Breast epithelium (tissue), 4 donors: Measurements from ENCODE around the gene DNAJC13. TPM values are rescaled to one million over a fixed set of nuclear protein-coding genes. Genes with fewer than 3 reads are reported as not detected.

Experiments used
- DNase-seq, 2 donors: peaks; one replicate each; pipeline ENCODE4 v3.0.0-alpha.2; 2019; ENCODE audit warnings: low spot score in 2 of 2
- H3K27ac ChIP-seq, 2 donors: fragments of 200-600 bp; sonication (generic) in 1 of 2; one replicate each; pipeline ENCODE4 v1.5.1; 2016 to 2019; ENCODE audit warnings: mild to moderate bottlenecking in 1 of 2
- H3K27me3 ChIP-seq, 2 donors: fragments of 200-600 bp; sonication (generic) in 1 of 2; one replicate each; pipeline versions ENCODE4 v1.5.1 to v1.6.0; 2017 to 2019; ENCODE audit warnings: control low read depth in 1 of 2, mild to moderate bottlenecking in 1 of 2
- H3K36me3 ChIP-seq: fragments of 200-600 bp; one replicate; pipeline ENCODE4 v1.5.1; 2019
- H3K4me1 ChIP-seq, 2 donors: fragments of 200-600 bp; sonication (generic); one replicate each; pipeline ENCODE4 v1.5.1; 2016 to 2019; ENCODE audit warnings: control low read depth in 1 of 2
- H3K4me3 ChIP-seq, 3 donors: fragments of 200-600 bp; sonication (generic); 1 replicate in 2 of 3; 2 replicates in 1 of 3; pipeline ENCODE4 v1.5.1; 2016 to 2019; ENCODE audit warnings: mild to moderate bottlenecking in 3 of 3, moderate library complexity in 2 of 3
- H3K9me3 ChIP-seq, 2 donors: fragments of 200-600 bp; sonication (generic) in 1 of 2; one replicate each; pipeline ENCODE4 v1.5.1; 2016 to 2019; ENCODE audit warnings: control low read depth in 1 of 2
- CTCF ChIP-seq, 3 donors: fragments of 450-650 bp; IDR thresholded peaks; one replicate each; pipeline ENCODE4 v1.5.1; 2016 to 2017; ENCODE audit warnings: antibody characterized with exemption in 3 of 3, mild to moderate bottlenecking in 3 of 3, moderate library complexity in 3 of 3
- POLR2A ChIP-seq: fragments of 450-650 bp; IDR thresholded peaks from one replicate; pipeline ENCODE4 v1.6.1; 2016; ENCODE audit warnings: antibody characterized with exemption, mild to moderate bottlenecking, moderate library complexity
- POLR2AphosphoS5 ChIP-seq, 3 donors: sonication (generic); formaldehyde crosslinking; IDR thresholded peaks; one replicate each; pipeline ENCODE4 v1.6.1; 2017; ENCODE audit warnings: antibody characterized with exemption in 3 of 3
- intact Hi-C: fragments of 100-400 bp; cut with DNase I; formaldehyde crosslinking; loops from one replicate; pipeline ENCODE4 v1.15.1; 2023; ENCODE audit warnings: low total_unique reads
- total RNA-seq, 3 donors: library from RNA; depleted of rRNA; stranded (reverse); fragments of >200 nt; gene quantifications; one replicate each; pipeline ENCODE4 v1.1.0, GENCODE V29; 2016

The DNAJC13 gene
- total RNA-seq, 3 donors from 2014 or later, result 42.0 to 56.5 (median 53.6) TPM

GRCh38 chr3:132406587-132406986 is 10.7 kb upstream of the DNAJC13 start:
- no peaks in the 10 kb centered on the region for H3K27me3 ChIP-seq
- TF ChIP-seq POLR2A (no peak), CTCF (IDR thresholded peaks at IDR 0.05) (no peak), POLR2AphosphoS5 (IDR thresholded peaks at IDR 0.05) (no peak)
- H3K4me3 ChIP-seq, result no peak overlapping the region
- no peak overlapping the region for H3K27ac ChIP-seq
- DNase-seq, result no peak
- no peaks in the 10 kb centered on the region for H3K4me1 ChIP-seq
- no peaks in the 10 kb centered on the region for H3K9me3 ChIP-seq
- intact Hi-C loops, result no loop called here
- no peaks in the 10 kb centered on the region for H3K36me3 ChIP-seq

- intact Hi-C loops, result no loop called here
- TF ChIP-seq CTCF (IDR thresholded peaks at IDR 0.05) (no peak), POLR2A (no peak), POLR2AphosphoS5 (IDR thresholded peaks at IDR 0.05) (no peak)
- no peak for DNase-seq
Observed at GRCh38 chr3:132407025-132407424, 10.3 kb upstream of the DNAJC13 start.

GRCh38 chr3:132414841-132415240 is 2.5 kb upstream of the DNAJC13 start:
- TF ChIP-seq CTCF (IDR thresholded peaks at IDR 0.05) (no peak), POLR2AphosphoS5 (IDR thresholded peaks at IDR 0.05) (no peak), POLR2A (no peak)
- H3K27ac ChIP-seq, result no peak overlapping the region
- H3K4me3 ChIP-seq, result no peak overlapping the region
- no peaks in the 10 kb centered on the region for H3K36me3 ChIP-seq
- peaks cover 4 to 8% of the 10 kb centered on the region in 2 donors for H3K4me1 ChIP-seq
- no peaks in the 10 kb centered on the region for H3K9me3 ChIP-seq
- H3K27me3 ChIP-seq, result no peaks in the 10 kb centered on the region
- intact Hi-C loops, result no loop called here
- DNase-seq, result no peak

More at GRCh38 chr3:132407025-132407424, 10.3 kb upstream of the DNAJC13 start:
- Histone ChIP-seq H3K36me3 (no peaks in the 10 kb centered on the region), H3K9me3 (no peaks in the 10 kb centered on the region), H3K4me3 (no peak overlapping the region), H3K27ac (no peak overlapping the region), H3K27me3 (no peaks in the 10 kb centered on the region), H3K4me1 (no peaks in the 10 kb centered on the region)

GRCh38 chr3:132416161-132416560 is 1.1 kb upstream of the DNAJC13 start:
- Histone ChIP-seq H3K27me3 (no peaks in the 10 kb centered on the region), H3K36me3 (no peaks in the 10 kb centered on the region), H3K27ac (no peak overlapping the region), H3K4me3 (no peak overlapping the region), H3K9me3 (no peaks in the 10 kb centered on the region), H3K4me1 (peaks cover 4 to 9% of the 10 kb centered on the region in 2 donors)
- no peak for DNase-seq
- no peak for TF ChIP-seq CTCF (IDR thresholded peaks at IDR 0.05)
- no peak for TF ChIP-seq POLR2A
- TF ChIP-seq POLR2AphosphoS5 (IDR thresholded peaks at IDR 0.05), result no peak
- intact Hi-C loops, result no loop called here

GRCh38 chr3:132417695-132418411 is 551 bp downstream of the DNAJC13 start:
- peaks cover 4 to 9% of the 10 kb centered on the region in 2 donors for H3K4me1 ChIP-seq
- DNase-seq, result peak in 1 of 2 donors; percentile 24
- H3K36me3 ChIP-seq, result no peaks in the 10 kb centered on the region
- H3K4me3 ChIP-seq, result peak overlapping the region; percentile 68 to 99 (median 95)
- TF ChIP-seq POLR2AphosphoS5 (IDR thresholded peaks at IDR 0.05), result no peak
- no peak for TF ChIP-seq CTCF (IDR thresholded peaks at IDR 0.05)
- TF ChIP-seq POLR2A, result peak; percentile 4
- intact Hi-C loops, result no loop called here
- H3K27me3 ChIP-seq, result no peaks in the 10 kb centered on the region
- H3K9me3 ChIP-seq, result no peaks in the 10 kb centered on the region
- H3K27ac ChIP-seq, result peak overlapping the region; percentile 86 to 94
